ENCODE data around the gene BBS9.

GRCh38 chr7:33556472-33556871, 427.1 kb downstream of the BBS9 start:
- TF ChIP-seq, protein P1, sequence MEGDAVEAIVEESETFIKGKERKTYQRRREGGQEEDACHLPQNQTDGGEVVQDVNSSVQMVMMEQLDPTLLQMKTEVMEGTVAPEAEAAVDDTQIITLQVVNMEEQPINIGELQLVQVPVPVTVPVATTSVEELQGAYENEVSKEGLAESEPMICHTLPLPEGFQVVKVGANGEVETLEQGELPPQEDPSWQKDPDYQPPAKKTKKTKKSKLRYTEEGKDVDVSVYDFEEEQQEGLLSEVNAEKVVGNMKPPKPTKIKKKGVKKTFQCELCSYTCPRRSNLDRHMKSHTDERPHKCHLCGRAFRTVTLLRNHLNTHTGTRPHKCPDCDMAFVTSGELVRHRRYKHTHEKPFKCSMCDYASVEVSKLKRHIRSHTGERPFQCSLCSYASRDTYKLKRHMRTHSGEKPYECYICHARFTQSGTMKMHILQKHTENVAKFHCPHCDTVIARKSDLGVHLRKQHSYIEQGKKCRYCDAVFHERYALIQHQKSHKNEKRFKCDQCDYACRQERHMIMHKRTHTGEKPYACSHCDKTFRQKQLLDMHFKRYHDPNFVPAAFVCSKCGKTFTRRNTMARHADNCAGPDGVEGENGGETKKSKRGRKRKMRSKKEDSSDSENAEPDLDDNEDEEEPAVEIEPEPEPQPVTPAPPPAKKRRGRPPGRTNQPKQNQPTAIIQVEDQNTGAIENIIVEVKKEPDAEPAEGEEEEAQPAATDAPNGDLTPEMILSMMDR (conservative IDR thresholded peaks at IDR 0.05) = no peak
- TF ChIP-seq ZFX (IDR thresholded peaks at IDR 0.05) = no peak

Data from C4-2B (cell line).